Activated T-cell treated with anti-CD3 and anti-CD28 coated beads, Interleukin-2, amount 50 U/mL, for 24 hours (primary cell): Measurements from ENCODE around the gene FOXL1.
A peak's percentile ranks its signal among the peaks of the same experiment; 100 is the strongest.

Source experiments
- DNase-seq: peaks from one replicate; pipeline ENCODE4 v3.0.0-alpha.2; 2020
- H3K27ac Mint-ChIP-seq: 2 replicates; pipeline ENCODE4 v1.8.0; 2020; ENCODE audit warnings: mild to moderate bottlenecking, mixed read lengths
- H3K27me3 Mint-ChIP-seq: 2 replicates; pipeline ENCODE4 v1.8.0; 2020; ENCODE audit warnings: mixed read lengths
- H3K36me3 Mint-ChIP-seq: 2 replicates; pipeline ENCODE4 v1.8.0; 2020; ENCODE audit warnings: low read depth, mixed read lengths
- H3K4me1 Mint-ChIP-seq: 2 replicates; pipeline ENCODE4 v1.8.0; 2020; ENCODE audit warnings: low read depth, mixed read lengths
- H3K4me3 Mint-ChIP-seq: 2 replicates; pipeline ENCODE4 v1.8.0; 2020; ENCODE audit warnings: mild to moderate bottlenecking, moderate library complexity, mixed read lengths
- H3K9me3 Mint-ChIP-seq: 2 replicates; pipeline ENCODE4 v1.8.0; 2020; ENCODE audit warnings: mixed read lengths

Gene FOXL1

DNA sequence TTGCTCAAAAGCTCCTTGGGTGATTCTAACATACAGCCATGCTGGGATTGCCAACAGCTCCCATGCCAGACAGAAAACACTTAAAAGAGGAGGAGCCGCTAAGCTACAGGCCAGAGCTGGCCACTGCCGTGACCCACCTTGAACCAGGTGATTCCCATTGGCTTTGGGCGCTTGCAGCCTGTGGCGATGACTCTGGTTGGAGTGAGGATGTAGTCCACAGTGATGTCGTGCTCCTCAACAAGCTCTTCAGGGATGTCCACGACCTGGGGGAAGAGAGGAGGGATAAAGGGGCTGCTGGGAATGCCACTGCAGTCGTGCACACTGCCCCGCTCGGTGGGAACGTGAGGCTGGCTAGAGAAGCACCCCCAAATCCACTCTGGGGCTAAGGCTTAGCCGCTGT is 36.8 kb upstream of the FOXL1 start:
- DNase-seq, result no peak

DNA sequence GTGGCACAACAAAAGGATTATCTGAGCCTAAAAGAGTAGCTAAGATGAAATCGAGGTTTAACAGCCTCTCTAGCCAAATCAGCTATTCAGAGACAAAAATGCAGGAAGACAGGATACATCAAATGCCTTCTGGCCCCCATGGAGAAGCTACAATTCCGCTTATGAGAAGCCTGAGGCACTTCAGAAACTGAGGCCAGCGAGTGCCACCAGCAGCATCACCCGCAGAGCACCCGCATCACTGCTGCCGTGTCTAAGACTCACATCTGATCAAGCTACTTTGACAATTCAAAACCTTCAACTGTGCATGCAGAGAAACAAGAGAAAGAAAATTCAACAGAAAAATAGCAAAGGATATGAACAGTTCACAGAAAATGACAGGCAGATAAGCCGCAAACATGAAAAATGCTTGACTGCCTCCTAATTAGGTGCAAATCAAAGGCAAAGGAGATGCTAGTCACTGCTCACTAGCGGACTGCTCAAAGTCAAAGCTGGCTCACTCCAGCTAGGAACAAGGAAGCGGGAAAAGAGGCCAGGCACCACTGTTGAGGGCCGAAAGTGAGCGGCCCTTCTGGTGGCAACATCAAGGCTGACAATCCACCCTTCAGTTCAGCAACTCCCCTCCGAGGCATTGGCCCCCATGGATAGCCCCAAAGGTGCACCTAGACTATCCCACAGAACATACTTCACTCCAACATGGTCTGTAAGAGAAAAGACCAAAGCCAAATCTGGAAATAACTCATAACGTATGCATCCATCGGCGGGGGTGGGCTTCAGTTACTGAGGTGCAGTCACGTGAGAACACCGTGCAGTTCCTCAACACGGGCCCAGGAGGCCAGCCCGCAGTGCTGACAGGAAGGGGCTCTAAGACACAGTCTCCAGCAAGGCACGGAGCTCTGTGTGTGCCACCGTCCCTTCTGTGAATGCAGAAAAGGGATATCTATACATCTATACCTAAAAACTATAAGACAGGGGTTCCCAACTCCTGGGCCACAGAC is 35.3 kb upstream of the FOXL1 start:
- no peak for DNase-seq
- no peaks in the 10 kb centered on the region for H3K4me1 Mint-ChIP-seq
- H3K4me3 Mint-ChIP-seq, result no peak overlapping the region
- peaks cover 99% of the 10 kb centered on the region for H3K36me3 Mint-ChIP-seq
- H3K27me3 Mint-ChIP-seq, result no peaks in the 10 kb centered on the region
- no peaks in the 10 kb centered on the region for H3K9me3 Mint-ChIP-seq
- no peak overlapping the region for H3K27ac Mint-ChIP-seq

More for the DNA sequence above, 36.8 kb upstream of the FOXL1 start:
- Mint-ChIP-seq H3K27ac (no peak overlapping the region), H3K27me3 (no peaks in the 10 kb centered on the region), H3K4me1 (no peaks in the 10 kb centered on the region), H3K9me3 (no peaks in the 10 kb centered on the region), H3K4me3 (no peak overlapping the region), H3K36me3 (peaks cover 100% of the 10 kb centered on the region)

DNA sequence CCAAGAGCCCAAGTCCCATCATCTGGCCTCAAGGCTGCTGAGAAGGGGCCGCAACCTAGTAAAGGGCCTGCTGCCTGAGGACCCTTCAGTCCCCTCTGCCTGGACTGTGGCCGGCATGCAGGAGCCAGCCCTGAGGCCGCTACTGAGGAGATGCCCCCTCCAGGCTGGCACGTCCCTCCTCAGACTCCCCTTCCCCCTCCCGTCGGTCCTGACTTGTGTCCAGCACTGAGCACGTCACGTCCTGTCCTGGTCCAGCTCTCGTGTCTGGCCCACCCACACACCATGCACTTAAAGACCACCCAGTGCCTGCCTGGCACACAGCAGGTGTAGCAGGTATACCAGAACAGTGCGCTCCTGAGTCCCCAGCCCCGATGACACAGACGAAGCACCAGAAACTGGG is 32.9 kb upstream of the FOXL1 start:
- DNase-seq, result no peak
- H3K4me1 Mint-ChIP-seq, result peaks cover 13% of the 10 kb centered on the region
- H3K4me3 Mint-ChIP-seq, result no peak overlapping the region
- H3K36me3 Mint-ChIP-seq, result peaks cover 93% of the 10 kb centered on the region
- H3K27ac Mint-ChIP-seq, result no peak overlapping the region
- no peaks in the 10 kb centered on the region for H3K27me3 Mint-ChIP-seq
- H3K9me3 Mint-ChIP-seq, result no peaks in the 10 kb centered on the region

DNA sequence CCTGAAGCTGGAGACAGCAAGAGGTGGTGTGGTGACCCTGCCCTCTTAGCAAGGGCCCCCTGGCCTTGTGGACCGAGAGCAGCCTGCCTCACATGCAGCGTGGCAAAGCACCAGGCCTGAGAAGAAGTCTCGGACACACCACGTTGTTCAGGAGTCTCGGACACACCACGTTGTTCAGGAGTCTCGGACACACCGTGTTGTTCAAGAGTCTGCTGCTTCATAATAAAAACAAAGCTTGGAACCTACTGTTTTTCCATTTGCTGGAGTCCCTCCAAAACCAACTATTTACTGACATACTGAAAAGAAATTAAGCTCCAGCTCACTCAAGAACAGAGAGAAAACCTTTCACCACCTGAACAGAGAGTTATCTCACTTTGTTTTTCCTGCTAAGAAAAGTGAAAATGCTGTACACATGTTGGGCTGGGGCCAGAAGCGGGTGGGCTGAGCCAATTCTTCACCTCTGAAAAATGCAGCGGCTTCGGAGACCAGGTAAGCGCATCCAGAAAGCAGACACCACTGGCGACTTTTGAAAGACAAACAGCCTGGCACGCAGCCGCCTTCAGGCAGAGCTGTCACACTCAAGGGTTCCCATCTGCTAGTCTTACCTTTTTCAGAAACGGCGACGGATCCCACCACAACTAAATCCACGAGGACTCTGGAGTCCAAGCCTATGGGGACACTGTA is 32.3 kb upstream of the FOXL1 start:
- Mint-ChIP-seq H3K9me3 (no peaks in the 10 kb centered on the region), H3K36me3 (peaks cover 91% of the 10 kb centered on the region), H3K4me3 (no peak overlapping the region), H3K27ac (no peak overlapping the region), H3K4me1 (peaks cover 17% of the 10 kb centered on the region), H3K27me3 (no peaks in the 10 kb centered on the region)
- no peak for DNase-seq

DNA sequence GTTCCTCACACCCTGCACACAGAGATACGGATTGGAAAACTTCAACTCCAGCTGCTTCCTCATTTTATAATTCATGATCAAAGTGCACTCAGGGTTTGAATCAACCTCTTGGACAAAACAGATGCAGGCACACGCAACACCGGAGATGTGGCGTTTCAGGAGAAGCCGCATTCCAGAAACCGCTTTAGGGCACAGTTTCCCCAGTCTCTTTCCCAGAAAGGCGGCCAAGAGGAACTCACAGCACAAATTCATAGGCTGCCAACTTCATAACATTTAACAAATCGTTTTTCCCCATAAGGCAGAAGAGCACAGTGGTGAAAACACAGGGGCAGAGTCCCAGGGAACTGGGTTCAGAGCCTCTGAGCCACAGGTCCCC is 31.7 kb upstream of the FOXL1 start:
- H3K9me3 Mint-ChIP-seq, result no peaks in the 10 kb centered on the region
- peaks cover 21% of the 10 kb centered on the region for H3K4me1 Mint-ChIP-seq
- no peaks in the 10 kb centered on the region for H3K27me3 Mint-ChIP-seq
- no peak overlapping the region for H3K27ac Mint-ChIP-seq
- no peak for DNase-seq
- H3K4me3 Mint-ChIP-seq, result no peak overlapping the region
- peaks cover 91% of the 10 kb centered on the region for H3K36me3 Mint-ChIP-seq

DNA sequence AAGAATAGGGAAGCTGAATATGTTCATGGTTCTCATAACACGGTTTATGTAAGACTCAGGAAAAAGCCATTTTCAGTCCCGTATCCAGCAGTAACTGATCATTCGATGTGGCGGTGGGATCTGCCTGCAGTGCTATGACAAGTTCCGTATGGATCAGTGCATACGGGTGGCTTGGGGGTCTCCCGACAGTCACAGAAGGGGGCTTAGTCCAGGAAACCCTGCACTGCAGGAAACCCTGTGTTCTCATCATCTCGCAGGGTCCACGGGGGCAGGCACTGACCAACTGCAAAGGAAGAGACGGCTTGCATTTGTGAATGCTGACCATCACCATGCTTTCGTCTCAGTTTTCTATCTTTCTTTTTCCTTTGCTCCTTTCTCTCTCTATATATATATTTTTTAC is 31.1 kb upstream of the FOXL1 start:
- DNase-seq, result no peak
- no peaks in the 10 kb centered on the region for H3K9me3 Mint-ChIP-seq
- no peaks in the 10 kb centered on the region for H3K27me3 Mint-ChIP-seq
- H3K27ac Mint-ChIP-seq, result no peak overlapping the region
- peaks cover 91% of the 10 kb centered on the region for H3K36me3 Mint-ChIP-seq
- no peak overlapping the region for H3K4me3 Mint-ChIP-seq
- peaks cover 22% of the 10 kb centered on the region for H3K4me1 Mint-ChIP-seq

DNA sequence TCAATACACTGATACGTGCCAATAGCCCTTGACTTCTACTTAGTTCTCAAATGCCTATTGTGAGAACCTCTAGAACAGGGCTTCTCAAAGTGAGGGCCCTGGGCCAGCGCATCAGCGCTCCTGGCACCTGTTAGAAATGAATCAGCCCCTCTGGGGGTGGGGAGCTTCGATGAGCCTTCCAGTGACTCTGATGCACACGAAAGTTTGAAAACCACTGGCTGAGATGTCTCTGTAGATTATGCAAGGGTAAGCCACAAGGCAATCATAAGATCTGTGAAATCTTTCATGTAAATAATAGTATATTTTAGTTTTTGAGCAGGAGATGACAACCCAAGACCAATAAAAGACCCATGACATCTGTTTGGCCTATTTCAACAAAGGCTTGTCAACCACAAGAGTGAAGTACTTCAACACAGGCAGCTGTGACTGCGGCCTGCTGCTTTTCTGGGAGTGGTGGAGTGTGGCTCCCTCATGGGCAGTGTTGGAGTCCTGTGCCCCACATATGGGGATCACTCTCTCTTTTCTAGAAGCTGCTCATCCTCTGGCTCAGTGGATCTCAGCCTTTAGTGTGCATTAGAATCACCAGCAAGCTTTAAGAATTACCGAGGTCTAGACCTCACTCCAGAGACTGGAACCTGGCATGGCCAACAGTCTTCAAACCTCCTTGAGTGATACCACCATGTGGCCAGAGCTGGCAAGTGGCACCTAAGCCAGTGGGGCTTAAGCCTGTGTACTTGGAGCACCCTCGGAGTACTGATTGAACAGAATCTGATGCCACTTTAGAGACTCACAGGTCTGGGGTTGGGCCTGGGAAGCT is 29.1 kb upstream of the FOXL1 start:
- peaks cover 90% of the 10 kb centered on the region for H3K36me3 Mint-ChIP-seq

DNA sequence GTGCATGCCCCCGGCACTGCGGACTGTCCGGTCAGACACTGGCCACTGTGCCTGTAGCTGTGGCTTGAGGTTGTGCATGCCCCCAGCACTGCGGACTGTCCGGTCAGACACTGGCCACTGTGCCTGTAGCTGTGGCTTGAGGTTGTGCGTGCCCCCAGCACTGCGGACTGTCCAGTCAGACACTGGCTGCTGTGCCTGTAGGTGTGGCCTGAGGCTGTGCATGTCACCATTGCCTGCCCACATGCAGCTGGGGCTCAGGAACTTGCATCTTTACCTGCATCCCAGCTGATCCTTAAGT is 28.5 kb upstream of the FOXL1 start:
- no peak for DNase-seq
- Mint-ChIP-seq H3K9me3 (no peaks in the 10 kb centered on the region), H3K4me3 (no peak overlapping the region), H3K36me3 (peaks cover 90% of the 10 kb centered on the region), H3K4me1 (peaks cover 35% of the 10 kb centered on the region), H3K27ac (no peak overlapping the region), H3K27me3 (no peaks in the 10 kb centered on the region)

More for the DNA sequence above, 29.1 kb upstream of the FOXL1 start:
- H3K4me1 Mint-ChIP-seq, result peaks cover 34% of the 10 kb centered on the region
- H3K27me3 Mint-ChIP-seq, result no peaks in the 10 kb centered on the region
- H3K9me3 Mint-ChIP-seq, result no peaks in the 10 kb centered on the region
- no peak for DNase-seq
- H3K4me3 Mint-ChIP-seq, result no peak overlapping the region
- H3K27ac Mint-ChIP-seq, result peak overlapping the region; percentile 37

DNA sequence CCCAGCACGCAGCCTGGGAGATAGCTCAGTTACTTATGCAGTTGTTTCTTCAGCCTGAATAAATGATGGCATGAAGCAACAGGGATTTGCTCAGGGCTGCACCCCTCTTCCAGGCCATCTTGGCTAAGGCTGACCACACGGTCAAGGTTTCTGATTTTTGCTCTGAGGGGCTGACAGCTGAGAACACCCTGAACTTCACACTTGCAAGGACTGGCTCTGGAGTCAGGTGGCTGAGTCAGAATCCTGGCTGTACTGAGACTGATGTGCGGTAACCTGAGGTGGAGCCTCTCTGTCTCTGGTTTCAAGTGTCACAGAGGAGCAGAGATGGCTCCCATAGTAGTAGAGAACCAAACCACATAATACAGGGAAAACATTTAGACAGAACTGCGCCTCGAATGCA is 28.1 kb upstream of the FOXL1 start:
- no peak overlapping the region for H3K27ac Mint-ChIP-seq
- H3K36me3 Mint-ChIP-seq, result peaks cover 89% of the 10 kb centered on the region
- H3K4me3 Mint-ChIP-seq, result no peak overlapping the region
- H3K27me3 Mint-ChIP-seq, result no peaks in the 10 kb centered on the region
- H3K4me1 Mint-ChIP-seq, result peaks cover 35% of the 10 kb centered on the region
- H3K9me3 Mint-ChIP-seq, result no peaks in the 10 kb centered on the region
- no peak for DNase-seq

DNA sequence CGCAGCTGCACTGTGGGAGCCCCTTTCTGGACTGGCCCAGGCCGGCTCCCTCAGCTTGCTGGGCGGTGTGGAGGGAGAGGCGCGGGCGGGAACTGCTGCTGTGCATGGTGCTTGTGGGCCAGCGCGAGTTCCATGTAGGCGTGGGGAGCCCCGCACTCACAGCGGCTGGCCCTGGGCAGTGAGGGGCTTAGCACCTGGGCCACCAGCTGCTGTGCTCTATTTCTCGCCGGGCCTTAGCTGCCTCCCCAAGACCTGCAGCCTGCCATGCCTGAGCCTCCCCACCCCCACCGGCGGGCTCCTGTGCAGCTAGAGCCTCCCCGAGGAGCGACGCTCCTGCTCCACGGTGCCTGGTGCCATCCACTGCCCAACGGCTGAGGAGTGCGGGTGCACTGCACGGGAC is 25.0 kb upstream of the FOXL1 start:
- no peak for DNase-seq
- Mint-ChIP-seq H3K27me3 (peaks cover 11% of the 10 kb centered on the region), H3K4me1 (peaks cover 43% of the 10 kb centered on the region), H3K9me3 (no peaks in the 10 kb centered on the region), H3K4me3 (peak overlapping the region; percentile 94), H3K27ac (no peak overlapping the region), H3K36me3 (peaks cover 62% of the 10 kb centered on the region)

DNA sequence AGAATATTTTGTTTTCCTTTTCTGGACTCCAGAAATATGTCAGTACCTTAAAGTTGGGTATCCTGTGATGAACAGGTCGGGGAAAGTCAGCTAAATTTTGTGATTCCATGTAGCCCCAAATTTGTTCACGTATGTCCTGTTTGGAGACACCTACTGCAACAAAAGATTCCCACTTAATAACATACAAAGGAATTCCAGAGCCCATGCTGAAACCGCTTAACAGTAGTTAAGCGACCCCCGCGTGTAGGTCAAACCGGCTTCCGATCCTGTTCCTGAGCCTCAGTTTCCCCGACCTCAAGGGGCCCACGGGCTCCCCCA is 23.8 kb upstream of the FOXL1 start:
- Mint-ChIP-seq H3K36me3 (peaks cover 52% of the 10 kb centered on the region), H3K4me3 (peak overlapping the region; percentile 94), H3K9me3 (no peaks in the 10 kb centered on the region), H3K27me3 (peaks cover 19% of the 10 kb centered on the region), H3K4me1 (peaks cover 34% of the 10 kb centered on the region), H3K27ac (peak overlapping the region; percentile 98)
- no peak for DNase-seq

DNA sequence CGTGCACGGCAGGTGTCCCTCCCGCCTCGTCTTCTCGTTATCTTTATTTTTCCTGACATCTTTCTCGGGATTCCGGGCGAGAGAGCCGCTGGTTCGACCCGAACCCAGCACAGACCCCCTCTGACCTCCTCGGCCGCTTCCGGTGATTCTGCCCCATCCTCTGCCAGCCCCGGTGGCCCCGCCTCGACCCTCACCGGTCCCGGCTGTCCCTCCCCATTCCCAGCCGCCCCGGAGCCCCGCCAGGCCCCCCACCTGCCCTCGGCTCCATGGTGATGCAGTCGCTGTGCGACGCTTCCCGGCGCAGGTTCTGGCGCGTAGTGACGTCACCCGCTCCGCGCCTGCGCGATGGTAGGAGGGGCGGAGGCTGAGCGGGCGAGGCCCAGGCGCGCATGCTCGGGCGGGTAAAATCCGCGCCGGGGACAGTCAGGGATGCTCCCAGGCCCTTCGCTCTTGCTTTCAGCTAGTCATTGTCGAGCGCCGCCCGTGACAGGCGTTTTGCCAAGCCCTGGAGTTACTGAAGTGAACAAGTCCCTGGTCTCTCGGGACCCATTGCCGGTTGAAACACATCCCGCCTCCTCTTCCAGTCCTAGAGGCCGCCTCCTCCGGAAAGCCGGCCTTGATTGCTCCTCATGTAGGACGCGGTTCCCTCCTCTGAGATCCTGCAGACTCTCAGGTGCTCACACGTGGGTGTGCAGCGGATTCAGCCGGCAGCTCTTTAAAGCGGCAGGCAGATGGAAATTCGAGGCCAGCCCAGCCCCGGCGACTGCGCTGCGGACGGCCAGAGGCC is 23.2 kb upstream of the FOXL1 start, which contains the start of gene MTHFSD:
MTHFSD (minus strand) TSS at position 319 of the 787 bp plus-strand sequence; CDS start at position 268, 51 bp downstream.
- Mint-ChIP-seq H3K36me3 (peaks cover 50% of the 10 kb centered on the region), H3K27me3 (peaks cover 20% of the 10 kb centered on the region), H3K4me1 (peaks cover 34% of the 10 kb centered on the region), H3K9me3 (no peaks in the 10 kb centered on the region), H3K4me3 (peak within 1 kb of the TSS; percentile 94), H3K27ac (peak within 1 kb of the TSS; percentile 98)
- DNase-seq, result peak; percentile 99

DNA sequence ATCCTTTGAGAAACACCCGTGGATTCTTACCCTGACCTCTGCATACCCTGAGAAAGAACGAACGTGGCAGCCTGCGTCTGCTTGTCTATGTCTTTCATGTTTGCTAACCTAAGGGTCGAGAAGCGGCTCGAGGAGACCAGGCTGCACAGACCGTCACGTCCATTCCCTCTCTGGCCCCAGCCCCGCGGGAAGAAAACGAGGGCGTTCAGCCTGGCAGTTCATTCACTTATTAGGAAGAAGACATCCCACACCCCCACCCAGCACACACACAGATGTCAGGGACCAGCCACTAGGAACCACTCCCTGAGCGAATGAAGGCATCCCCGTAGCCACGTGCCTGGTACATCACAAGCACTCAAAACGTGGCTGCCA is 22.7 kb upstream of the FOXL1 start:
- peaks cover 24% of the 10 kb centered on the region for H3K27me3 Mint-ChIP-seq
- H3K27ac Mint-ChIP-seq, result peak overlapping the region; percentile 98
- peaks cover 44% of the 10 kb centered on the region for H3K36me3 Mint-ChIP-seq
- no peaks in the 10 kb centered on the region for H3K9me3 Mint-ChIP-seq
- H3K4me3 Mint-ChIP-seq, result peak overlapping the region; percentile 94
- H3K4me1 Mint-ChIP-seq, result peaks cover 28% of the 10 kb centered on the region
- DNase-seq, result no peak

DNA sequence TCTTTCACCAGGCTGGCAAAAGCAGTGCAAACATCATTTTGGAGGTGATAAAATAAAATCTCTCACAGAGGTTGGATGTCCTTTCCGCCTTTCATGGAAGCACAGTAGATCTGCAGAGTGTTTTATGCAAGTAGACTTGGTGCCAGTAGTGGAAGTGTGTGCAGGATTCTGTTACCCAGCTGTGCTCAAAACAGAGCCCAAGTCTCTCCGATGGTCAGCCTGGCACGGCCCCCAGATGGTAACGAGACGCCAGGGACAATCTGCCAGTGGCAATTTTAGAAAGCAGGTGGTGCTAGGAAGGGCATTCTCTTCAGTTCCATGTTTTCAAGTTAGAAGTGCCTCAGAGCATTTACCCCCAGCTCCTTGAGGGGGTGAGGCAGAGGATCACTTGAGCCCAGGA is 21.8 kb upstream of the FOXL1 start:
- H3K9me3 Mint-ChIP-seq, result no peaks in the 10 kb centered on the region
- peaks cover 37% of the 10 kb centered on the region for H3K36me3 Mint-ChIP-seq
- H3K4me3 Mint-ChIP-seq, result peak overlapping the region; percentile 94
- DNase-seq, result no peak
- H3K27me3 Mint-ChIP-seq, result peaks cover 29% of the 10 kb centered on the region
- H3K27ac Mint-ChIP-seq, result no peak overlapping the region
- H3K4me1 Mint-ChIP-seq, result peaks cover 22% of the 10 kb centered on the region
